Endothelial cell of umbilical vein (primary cell): ENCODE measurements around the gene CCR2. TPM values are rescaled to one million over a fixed set of nuclear protein-coding genes. Genes with fewer than 3 reads are reported as not detected.

ENCODE experiments used
- BruUV-seq: library from RNA; stranded (reverse); fragments of 400-500 nt; replicated peaks from 2 replicates; lab custom pipeline; 2021; lab: Mats Ljungman, UMichigan
- CTCF ChIA-PET: fragments of 300-600, 350-600 bp; sonication (Branson Sonifier 250); formaldehyde crosslinking; loops from one replicate; lab custom pipeline; 2021; ENCODE audit warnings: antibody characterized with exemption, inconsistent platforms; lab: Charles Lee
- POLR2A ChIA-PET: fragments of 300-600, 350-600 bp; sonication (Branson Sonifier 250); formaldehyde crosslinking; loops from one replicate; lab custom pipeline; 2021; ENCODE audit warnings: antibody characterized with exemption, inconsistent platforms; lab: Charles Lee
- DNase-seq: peaks from one replicate; pipeline ENCODE4 v3.0.0-alpha.2; 2011; ENCODE audit warnings: low read depth, low spot score
- FAIRE-seq: peaks from 2 replicates; lab custom pipeline; 2011; peaks lifted over from hg19 to GRCh38; lab: Jason Lieb, UNC
- H2AFZ ChIP-seq: 2 replicates; pipeline ENCODE4 v1.6.0; 2012; ENCODE audit warnings: low read depth, low read length, control low read depth, inconsistent platforms
- H3K27ac ChIP-seq: 2 replicates; pipeline ENCODE4 v1.5.1; 2011; ENCODE audit warnings: low read depth, mild to moderate bottlenecking, control low read depth, low read length, moderate library complexity; ENCODE audit not compliant: insufficient read depth
- H3K27me3 ChIP-seq, 2 experiments: 2 replicates each; pipeline versions ENCODE4 v1.6.0 to v1.6.1; 2011; ENCODE audit warnings: low read length in 2 of 2, mixed read lengths in 1 of 2; ENCODE audit not compliant: control insufficient read depth in 2 of 2, insufficient read depth in 2 of 2
- H3K36me3 ChIP-seq, 2 experiments: 2 replicates in 1 of 2; 3 replicates in 1 of 2; pipeline ENCODE4 v1.5.1; 2011; ENCODE audit warnings: low read length in 2 of 2, mild to moderate bottlenecking in 1 of 2, moderate library complexity in 1 of 2; ENCODE audit not compliant: control insufficient read depth in 2 of 2, insufficient read depth in 2 of 2; ENCODE audit errors: extremely low read depth in 1 of 2
- H3K4me1 ChIP-seq: 3 replicates; pipeline ENCODE4 v1.5.1; 2011; ENCODE audit warnings: mild to moderate bottlenecking, low read length; ENCODE audit not compliant: control insufficient read depth, insufficient read depth; ENCODE audit errors: extremely low read depth
- H3K4me2 ChIP-seq: 2 replicates; pipeline ENCODE4 v1.6.1; 2011; ENCODE audit warnings: low read length, control low read depth, mixed read lengths; ENCODE audit not compliant: insufficient read depth
- H3K4me3 ChIP-seq, 3 experiments: fragments of 200-600 bp in 1 of 3; sonication (generic), shearing (Covaris generic) in 1 of 3; replicated peaks in 1 of 3; 2 replicates each; pipeline ENCODE4 v1.5.1; 2011 to 2016; ENCODE audit warnings: control low read depth in 3 of 3, low read length in 3 of 3, mild to moderate bottlenecking in 2 of 3, inconsistent platforms in 1 of 3, low read depth in 1 of 3, moderate library complexity in 1 of 3; ENCODE audit not compliant: insufficient read depth in 1 of 3
- H3K79me2 ChIP-seq: 2 replicates; pipeline ENCODE4 v1.6.0; 2012; ENCODE audit warnings: low read length, inconsistent platforms; ENCODE audit not compliant: control insufficient read depth, insufficient read depth
- H3K9ac ChIP-seq: replicated peaks from 2 replicates; pipeline ENCODE3; 2011; ENCODE audit warnings: low read length, control low read depth; ENCODE audit not compliant: insufficient read depth; ENCODE audit errors: extremely low read depth
- H3K9me1 ChIP-seq: replicated peaks from 3 replicates; pipeline ENCODE4 v1.6.0; 2011; ENCODE audit warnings: mild to moderate bottlenecking, low read length; ENCODE audit not compliant: control insufficient read depth, insufficient read depth; ENCODE audit errors: extremely low read depth
- H3K9me3 ChIP-seq: replicated peaks from 2 replicates; pipeline ENCODE4 v1.5.1; 2012; ENCODE audit warnings: low read length, inconsistent platforms; ENCODE audit not compliant: control insufficient read depth, insufficient read depth
- H4K20me1 ChIP-seq: replicated peaks from 2 replicates; pipeline ENCODE3; 2011; ENCODE audit warnings: mild to moderate bottlenecking, low read length; ENCODE audit not compliant: control insufficient read depth, insufficient read depth; ENCODE audit errors: extremely low read depth
- EZH2 ChIP-seq: IDR thresholded peaks from 2 replicates; pipeline ENCODE4 v1.6.1; 2012; ENCODE audit warnings: borderline replicate concordance, low read depth, mild to moderate bottlenecking, moderate library complexity, low read length, inconsistent platforms; ENCODE audit not compliant: severe bottlenecking
- FOS ChIP-seq: IDR thresholded peaks from 2 replicates; pipeline ENCODE4 v1.6.1; 2011; ENCODE audit warnings: mild to moderate bottlenecking, low read length, moderate library complexity, borderline replicate concordance; ENCODE audit not compliant: insufficient read depth
- GATA2 ChIP-seq: IDR thresholded peaks from 2 replicates; pipeline ENCODE4 v1.7.0; 2011; ENCODE audit warnings: low read depth, mild to moderate bottlenecking, moderate library complexity, mixed read lengths, low read length; ENCODE audit not compliant: insufficient read length, insufficient read depth
- JUN ChIP-seq: IDR thresholded peaks from 2 replicates; pipeline ENCODE4 v1.6.1; 2011; ENCODE audit warnings: borderline replicate concordance, low read depth; ENCODE audit not compliant: insufficient read length, insufficient read depth
- MYC ChIP-seq: IDR thresholded peaks from one replicate; pipeline ENCODE4 v1.6.1; 2011; ENCODE audit warnings: mild to moderate bottlenecking, low read depth, low read length
- POLR2A ChIP-seq: IDR thresholded peaks from 2 replicates; pipeline ENCODE4 v1.6.1; 2012; ENCODE audit warnings: low read depth, mild to moderate bottlenecking, control low read depth, low read length
- POLR2AphosphoS5 ChIP-seq: IDR thresholded peaks from 2 replicates; pipeline ENCODE4 v1.6.1; 2012; ENCODE audit warnings: low read depth, mild to moderate bottlenecking, control low read depth, low read length, moderate library complexity; ENCODE audit not compliant: insufficient read depth
- dilution Hi-C: fragments of 300-500 bp; cut with MboI; formaldehyde crosslinking; loops from one replicate; pipeline ENCODE4 v1.15.0; 2019; ENCODE audit warnings: low sequenced_read_pairs; ENCODE audit not compliant: extremely low pct_ligation_motif_present
- intact Hi-C: fragments of 100-400 bp; cut with micrococcal nuclease; formaldehyde crosslinking; loops from one replicate; pipeline ENCODE4 v1.10.0; 2022
- polyA plus RNA-seq, 4 experiments: library from polyadenylated mRNA; depleted of rRNA in 3 of 4; stranded (reverse) in 3 of 4; unstranded in 1 of 4; fragments of >200 nt; gene quantifications; 2 replicates each; pipeline versions ENCODE4 v1.2.1 to v1.2.3, GENCODE V29; 2011 to 2012; ENCODE audit warnings: missing spikeins in 1 of 4
- total RNA-seq: library from RNA; stranded (reverse); gene quantifications from 2 replicates; pipeline ENCODE4 v1.2.3, GENCODE V29; 2021
- TF ChIP-seq, protein P1 (sequence below): IDR thresholded peaks from 2 replicates; pipeline ENCODE4 v1.6.1; 2011; ENCODE audit not compliant: insufficient read depth, insufficient read length
- TF ChIP-seq, protein P2 (sequence below), 2 donors: IDR thresholded peaks; 1 replicate in 1 of 2; 2 replicates in 1 of 2; pipeline ENCODE4 v1.5.1; 2011; ENCODE audit warnings: low read length in 2 of 2, mild to moderate bottlenecking in 2 of 2, moderate library complexity in 2 of 2, control low read depth in 1 of 2, inconsistent platforms in 1 of 2, low read depth in 1 of 2; ENCODE audit not compliant: insufficient read depth in 1 of 2; ENCODE audit errors: extremely low read depth in 1 of 2

The CCR2 gene
- total and polyA plus RNA-seq, 2 donors (not counting 3 experiments of a cell fraction or from before 2014, with no cell fraction given) = not detected

DNA sequence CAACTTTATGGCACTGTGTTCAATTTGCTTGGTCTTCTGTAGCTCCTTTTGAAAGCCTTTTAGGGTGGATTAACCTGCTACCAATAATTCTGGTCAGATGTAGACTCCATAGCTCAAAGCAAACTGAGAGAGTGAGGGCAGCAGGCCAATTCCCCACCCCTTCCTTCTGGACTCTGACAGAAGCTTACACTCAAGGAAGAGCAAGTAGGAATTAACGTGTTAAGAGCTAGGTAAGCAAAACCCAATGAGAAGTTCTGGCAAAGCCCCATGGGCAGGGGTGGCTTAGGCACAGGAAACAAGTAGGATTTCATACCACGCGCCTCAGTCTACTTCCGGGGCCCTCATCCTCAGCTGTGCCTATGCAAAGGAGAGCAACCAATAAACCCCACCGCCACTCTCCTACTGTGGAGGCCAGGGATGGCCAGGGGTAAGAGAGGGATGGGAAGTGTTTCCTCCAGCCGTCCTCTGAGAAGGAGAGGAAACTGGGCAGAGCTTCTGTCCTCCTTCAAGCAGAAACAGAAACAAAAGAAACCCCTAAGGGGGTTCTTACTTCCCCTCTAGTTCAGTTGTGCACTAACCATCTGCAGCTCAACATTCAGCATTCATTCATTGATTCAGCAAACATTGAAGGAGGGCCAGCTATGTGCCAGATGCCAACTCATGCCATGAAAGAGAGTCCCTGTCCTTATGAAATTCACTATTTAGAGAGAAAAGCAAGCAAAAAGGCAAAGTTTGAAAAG is 29.5 kb downstream of the CCR2 start:
- DNase-seq (no peak), FAIRE-seq (no peak)
- TF ChIP-seq, protein P1, sequence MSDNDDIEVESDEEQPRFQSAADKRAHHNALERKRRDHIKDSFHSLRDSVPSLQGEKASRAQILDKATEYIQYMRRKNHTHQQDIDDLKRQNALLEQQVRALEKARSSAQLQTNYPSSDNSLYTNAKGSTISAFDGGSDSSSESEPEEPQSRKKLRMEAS = no peak
- TF ChIP-seq FOS (no peak), MYC (no peak), JUN (no peak), POLR2AphosphoS5 (no peak), POLR2A (no peak), GATA2 (no peak), EZH2 (no peak)
- TF ChIP-seq, protein P2, sequence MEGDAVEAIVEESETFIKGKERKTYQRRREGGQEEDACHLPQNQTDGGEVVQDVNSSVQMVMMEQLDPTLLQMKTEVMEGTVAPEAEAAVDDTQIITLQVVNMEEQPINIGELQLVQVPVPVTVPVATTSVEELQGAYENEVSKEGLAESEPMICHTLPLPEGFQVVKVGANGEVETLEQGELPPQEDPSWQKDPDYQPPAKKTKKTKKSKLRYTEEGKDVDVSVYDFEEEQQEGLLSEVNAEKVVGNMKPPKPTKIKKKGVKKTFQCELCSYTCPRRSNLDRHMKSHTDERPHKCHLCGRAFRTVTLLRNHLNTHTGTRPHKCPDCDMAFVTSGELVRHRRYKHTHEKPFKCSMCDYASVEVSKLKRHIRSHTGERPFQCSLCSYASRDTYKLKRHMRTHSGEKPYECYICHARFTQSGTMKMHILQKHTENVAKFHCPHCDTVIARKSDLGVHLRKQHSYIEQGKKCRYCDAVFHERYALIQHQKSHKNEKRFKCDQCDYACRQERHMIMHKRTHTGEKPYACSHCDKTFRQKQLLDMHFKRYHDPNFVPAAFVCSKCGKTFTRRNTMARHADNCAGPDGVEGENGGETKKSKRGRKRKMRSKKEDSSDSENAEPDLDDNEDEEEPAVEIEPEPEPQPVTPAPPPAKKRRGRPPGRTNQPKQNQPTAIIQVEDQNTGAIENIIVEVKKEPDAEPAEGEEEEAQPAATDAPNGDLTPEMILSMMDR (IDR thresholded peaks at IDR 0.05; ENCODE audit: extremely low read depth in 1 of 2, insufficient read depth in 1 of 2, low read depth in 1 of 2, low read length in 2 of 2) = no peak
- ChIA-PET CTCF (interaction anchor here (0.7 to 2.4 kb wide), 6 partner anchors 9 to 107 kb away, joined by 3 to 11 read pairs (median 5); partner anchors contain the start of gene CCR5), POLR2A (no interaction called here)
- Histone ChIP-seq H3K4me2 (no peak overlapping the region), H3K27me3 (peaks cover 3 to 12% of the 10 kb centered on the region in 2 experiments), H4K20me1 (no peaks in the 10 kb centered on the region), H3K27ac (no peak overlapping the region), H3K9me1 (no peaks in the 10 kb centered on the region), H3K79me2 (no peaks in the 10 kb centered on the region), H3K36me3 (no peaks in the 10 kb centered on the region), H3K9me3 (no peaks in the 10 kb centered on the region), H3K9ac (no peak overlapping the region), H3K4me1 (no peaks in the 10 kb centered on the region), H3K4me3 (no peak overlapping the region), H2AFZ (no peak overlapping the region)
- BruUV-seq = no TSS peak
- dilution Hi-C loops = no loop called here
- intact Hi-C loops = no loop called here
